NCI-H2107 treated with DMSO at 0.1 percent for 48 hours (cell line): Measurements from ENCODE around the gene FOXD4L1.
"Not testable (repeated sequence)": the region's sequence is repeated elsewhere in the genome, so short reads cannot be mapped to it uniquely, and the experiment has no call there.

Experiments
- DNase-seq: peaks from one replicate; lab custom pipeline; 2025; ENCODE audit not compliant: unreplicated experiment; lab: John Stamatoyannopoulos, UW

Gene FOXD4L1

DNA sequence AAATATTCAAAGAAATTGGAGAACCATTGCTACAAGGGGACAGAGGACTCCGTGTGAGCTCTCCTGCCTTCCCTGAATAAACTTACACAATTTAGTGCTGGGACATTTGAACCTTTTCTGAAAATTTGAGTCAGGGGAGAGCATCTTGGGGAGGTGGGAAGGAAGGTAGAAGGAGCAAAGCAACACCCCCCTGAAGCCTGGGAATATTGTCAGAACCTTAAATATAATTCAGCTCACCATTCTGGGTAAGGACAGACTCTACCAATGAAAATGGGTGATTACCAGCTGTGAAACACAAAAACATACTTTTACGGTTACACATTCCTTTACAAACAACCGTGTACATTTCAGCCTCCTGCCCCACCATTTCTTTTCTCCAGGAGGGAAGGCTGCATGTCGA lies at the start of gene FOXD4L1:
TSS of gene FOXD4L1 (plus strand) at position 301 of the 400 bp plus-strand sequence. CDS start 592 bp downstream, outside the sequence.
- DNase-seq: not testable (repeated sequence)

GRCh38 chr2:113465770-113466169 lies 32.7 kb upstream of the FOXD4L1 start:
- not testable (repeated sequence) for DNase-seq

DNA sequence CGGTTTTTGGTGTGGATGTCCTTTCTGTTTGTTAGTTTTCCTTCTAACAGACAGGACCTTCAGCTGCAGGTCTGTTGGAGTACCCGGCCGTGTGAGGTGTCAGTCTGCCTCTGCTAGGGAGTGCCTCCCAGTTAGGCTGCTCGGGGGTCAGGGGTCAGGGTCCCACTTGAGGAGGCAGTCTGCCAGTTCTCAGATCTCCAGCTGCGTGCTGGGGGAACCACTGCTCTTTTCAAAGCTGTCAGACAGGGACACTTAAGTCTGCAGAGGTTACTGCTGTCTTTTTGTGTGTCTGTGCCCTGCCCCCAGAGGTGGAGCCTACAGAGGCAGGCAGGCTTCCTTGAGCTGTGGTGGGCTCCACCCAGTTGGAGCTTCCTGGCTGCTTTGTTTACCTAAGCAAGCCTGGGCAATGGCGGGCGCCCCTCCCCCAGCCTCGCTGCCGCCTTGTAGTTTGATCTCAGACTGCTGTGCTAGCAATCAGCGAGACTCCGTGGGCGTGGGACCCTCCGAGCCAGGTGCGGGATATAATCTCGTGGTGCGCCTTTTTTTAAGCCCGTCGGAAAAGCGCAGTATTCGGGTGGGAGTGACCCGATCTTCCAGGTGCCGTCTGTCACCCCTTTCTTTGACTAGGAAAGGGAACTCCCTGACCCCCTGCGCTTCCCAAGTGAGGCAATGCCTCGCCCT lies 21.6 kb upstream of the FOXD4L1 start:
- DNase-seq: not testable (repeated sequence)

DNA sequence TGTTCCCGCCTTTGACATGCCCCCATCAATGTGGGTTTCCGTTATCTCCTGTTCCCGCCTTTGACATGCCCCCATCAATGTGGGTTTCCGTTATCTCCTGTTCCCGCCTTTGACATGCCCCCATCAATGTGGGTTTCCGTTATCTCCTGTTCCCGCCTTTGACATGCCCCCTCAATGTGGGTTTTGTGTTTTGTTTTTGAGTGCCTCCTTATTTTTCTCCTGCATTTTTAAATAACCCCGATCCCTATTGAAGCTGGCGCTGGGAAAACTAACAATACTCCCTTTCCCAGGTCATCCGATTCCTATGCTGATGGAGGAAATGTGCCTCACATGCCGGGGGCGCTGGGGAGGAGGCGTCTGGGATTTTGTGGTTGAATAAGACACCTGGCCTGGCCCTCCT lies 1.9 kb upstream of the FOXD4L1 start:
- DNase-seq: not testable (repeated sequence)

DNA sequence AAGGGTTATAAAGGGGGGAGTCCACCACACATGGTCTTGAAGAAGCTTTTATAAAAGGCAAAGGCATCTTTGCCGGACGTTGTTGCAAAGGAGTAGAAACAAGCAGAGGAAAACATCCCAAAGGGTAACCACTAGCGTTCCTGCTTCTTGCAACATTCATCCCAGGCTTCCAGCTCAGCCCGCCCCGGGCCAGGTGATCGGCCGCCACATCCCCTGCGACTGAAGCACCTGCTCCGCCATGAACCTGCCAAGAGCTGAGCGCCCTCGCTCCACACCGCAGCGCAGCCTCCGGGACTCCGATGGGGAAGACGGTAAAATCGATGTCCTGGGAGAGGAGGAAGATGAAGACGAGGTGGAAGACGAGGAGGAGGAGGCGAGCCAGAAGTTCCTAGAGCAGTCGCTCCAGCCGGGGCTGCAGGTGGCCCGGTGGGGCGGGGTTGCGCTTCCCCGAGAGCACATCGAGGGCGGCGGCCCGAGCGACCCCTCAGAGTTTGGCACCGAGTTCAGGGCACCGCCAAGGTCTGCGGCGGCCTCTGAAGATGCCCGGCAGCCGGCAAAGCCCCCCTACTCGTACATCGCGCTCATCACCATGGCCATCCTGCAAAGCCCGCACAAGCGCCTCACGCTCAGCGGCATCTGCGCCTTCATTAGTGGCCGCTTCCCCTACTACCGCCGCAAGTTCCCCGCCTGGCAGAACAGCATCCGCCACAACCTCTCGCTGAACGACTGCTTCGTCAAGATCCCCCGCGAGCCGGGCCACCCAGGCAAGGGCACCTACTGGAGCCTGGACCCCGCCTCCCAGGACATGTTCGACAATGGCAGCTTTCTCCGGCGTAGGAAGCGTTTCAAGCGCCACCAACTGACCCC lies 787 bp downstream of the FOXD4L1 start:
- not testable (repeated sequence) for DNase-seq

DNA sequence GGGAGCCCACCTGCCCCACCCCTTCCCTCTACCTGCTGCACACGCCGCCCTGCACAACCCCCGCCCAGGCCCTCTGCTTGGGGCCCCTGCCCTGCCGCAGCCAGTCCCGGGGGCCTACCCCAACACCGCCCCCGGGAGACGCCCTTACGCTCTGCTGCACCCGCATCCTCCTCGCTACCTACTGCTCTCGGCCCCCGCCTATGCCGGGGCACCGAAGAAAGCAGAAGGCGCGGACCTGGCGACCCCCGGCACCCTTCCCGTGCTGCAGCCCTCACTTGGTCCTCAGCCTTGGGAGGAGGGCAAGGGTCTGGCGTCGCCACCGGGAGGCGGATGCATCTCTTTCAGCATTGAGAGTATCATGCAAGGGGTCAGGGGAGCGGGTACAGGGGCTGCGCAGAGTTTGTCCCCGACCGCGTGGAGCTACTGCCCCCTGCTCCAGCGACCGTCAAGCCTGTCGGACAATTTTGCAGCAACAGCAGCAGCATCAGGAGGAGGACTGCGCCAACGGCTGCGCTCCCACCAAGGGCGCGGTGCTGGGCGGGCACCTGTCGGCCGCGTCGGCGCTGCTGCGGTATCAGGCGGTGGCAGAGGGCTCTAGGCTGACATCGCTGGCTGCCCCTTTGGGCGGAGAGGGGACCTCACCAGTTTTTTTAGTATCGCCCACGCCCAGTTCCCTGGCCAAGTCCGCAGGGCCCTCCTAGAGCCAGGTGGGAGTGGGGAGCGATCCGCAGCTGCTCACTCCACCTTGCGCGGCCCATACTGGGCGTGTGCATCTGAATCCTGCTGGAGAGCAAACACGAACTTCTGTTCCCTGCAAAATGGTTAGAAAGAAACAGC lies 1.6 kb downstream of the FOXD4L1 start:
- not testable (repeated sequence) for DNase-seq

GRCh38 chr2:113500723-113501038 lies 2.2 kb downstream of the FOXD4L1 start:
- DNase-seq: not testable (repeated sequence)

- not testable (repeated sequence) for DNase-seq
These were observed 4.0 kb downstream of the FOXD4L1 start for GRCh38 chr2:113502216-113503093.

DNA sequence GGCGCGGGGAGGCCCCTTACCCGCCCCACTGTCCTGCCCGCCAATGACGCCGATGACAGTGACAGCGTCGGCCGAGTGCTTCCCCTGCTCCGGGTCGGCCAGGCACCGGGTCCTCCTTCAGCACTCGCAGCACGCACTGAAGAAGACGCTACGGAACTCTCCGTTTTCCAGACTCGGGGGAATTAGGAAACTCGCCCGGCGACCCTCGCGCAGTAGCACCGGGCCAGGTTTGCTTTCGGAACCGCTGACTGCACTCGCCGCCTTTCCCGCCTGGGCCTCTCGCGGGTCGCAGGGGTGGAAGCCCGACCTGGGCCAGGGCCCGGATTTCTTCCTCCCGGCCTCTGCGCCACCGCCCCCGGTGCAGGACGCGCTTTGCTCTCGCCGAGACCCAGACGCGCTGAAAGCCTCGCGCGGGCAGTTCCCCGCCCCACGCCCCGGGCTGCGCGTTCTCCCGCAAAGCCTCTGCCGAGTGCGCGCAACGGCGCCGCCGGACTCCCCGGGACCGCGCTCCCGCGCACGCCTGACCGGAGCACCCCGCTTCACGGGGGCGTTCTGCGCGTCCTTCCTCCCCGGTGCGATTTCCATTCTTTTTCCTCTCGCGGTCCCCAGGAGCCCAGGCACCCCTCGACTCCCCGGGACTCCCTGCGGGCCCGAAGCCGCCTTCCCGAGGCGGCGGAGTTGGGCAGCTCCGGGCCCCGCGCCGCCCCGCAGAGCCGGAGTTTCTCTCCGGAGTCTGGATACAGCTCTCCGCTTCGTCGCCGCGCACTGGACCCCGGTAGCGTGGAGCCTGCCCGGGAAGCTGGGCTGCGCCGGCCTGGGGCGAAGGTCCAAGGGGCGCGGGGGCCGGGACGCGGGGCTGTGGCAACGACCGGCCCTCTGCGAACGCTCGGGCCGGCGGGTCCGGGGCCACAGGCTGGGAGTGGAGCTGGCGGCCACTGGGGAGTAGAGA lies 4.9 kb downstream of the FOXD4L1 start:
- not testable (repeated sequence) for DNase-seq

GRCh38 chr2:113504081-113504480 lies 5.6 kb downstream of the FOXD4L1 start:
- DNase-seq: not testable (repeated sequence)

DNA sequence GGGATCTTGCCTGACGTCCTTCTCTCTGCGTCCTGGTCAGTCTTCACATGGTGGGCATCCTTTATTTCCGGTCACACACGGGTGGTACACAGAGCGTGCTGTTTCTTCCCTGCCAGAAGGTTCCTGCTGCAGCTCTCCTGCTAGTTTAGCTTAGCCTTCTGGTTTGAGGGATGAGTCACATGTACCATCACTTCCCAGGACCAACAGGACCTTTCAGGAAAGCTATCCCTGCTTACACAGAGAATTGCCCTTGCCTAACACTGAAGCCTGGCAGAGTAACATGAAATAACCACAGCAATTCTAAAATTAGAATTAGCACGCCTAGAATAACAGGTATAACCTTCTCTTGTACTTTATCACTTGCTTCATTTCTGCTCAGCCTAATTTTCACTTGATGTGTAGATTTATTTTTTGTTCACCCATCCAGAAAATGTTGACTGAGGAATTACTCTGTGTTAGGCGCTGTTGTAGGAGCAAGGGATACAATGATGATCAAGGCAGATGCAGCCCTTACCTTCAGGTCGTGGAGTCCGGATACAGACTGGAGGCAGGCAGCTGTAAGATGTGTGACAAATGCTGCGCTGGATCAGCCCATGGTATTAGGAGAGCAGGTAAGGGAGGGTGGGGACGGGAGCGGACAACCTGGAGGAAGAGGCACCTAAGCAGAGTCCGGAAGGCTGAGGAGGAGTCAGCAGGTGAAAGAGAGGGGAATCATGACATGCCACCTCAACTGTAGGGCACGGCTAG lies 9.1 kb downstream of the FOXD4L1 start:
- not testable (repeated sequence) for DNase-seq

DNA sequence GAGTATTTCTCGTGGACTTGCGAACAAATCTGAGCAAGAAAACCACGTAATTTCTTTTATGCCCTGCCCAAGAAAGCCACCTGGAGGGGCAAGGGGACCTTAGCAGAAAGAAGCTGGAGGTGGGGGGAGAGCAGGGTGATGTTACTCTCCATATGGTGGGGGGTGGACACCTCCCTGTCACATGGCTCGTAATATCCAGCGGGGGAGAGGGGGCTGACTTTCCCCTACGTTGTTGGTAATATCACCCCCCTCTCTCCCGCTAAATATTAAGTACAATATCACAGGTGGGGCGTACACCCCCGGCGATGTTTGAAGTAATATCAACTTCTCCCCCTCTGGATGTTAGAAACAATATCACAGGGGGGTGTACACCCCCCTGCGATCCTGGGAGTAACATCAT lies 9.7 kb downstream of the FOXD4L1 start:
- DNase-seq: not testable (repeated sequence)

GRCh38 chr2:113510913-113511312 lies 12.4 kb downstream of the FOXD4L1 start:
- not testable (repeated sequence) for DNase-seq

GRCh38 chr2:113511859-113512258 lies 13.4 kb downstream of the FOXD4L1 start:
- not testable (repeated sequence) for DNase-seq

DNA sequence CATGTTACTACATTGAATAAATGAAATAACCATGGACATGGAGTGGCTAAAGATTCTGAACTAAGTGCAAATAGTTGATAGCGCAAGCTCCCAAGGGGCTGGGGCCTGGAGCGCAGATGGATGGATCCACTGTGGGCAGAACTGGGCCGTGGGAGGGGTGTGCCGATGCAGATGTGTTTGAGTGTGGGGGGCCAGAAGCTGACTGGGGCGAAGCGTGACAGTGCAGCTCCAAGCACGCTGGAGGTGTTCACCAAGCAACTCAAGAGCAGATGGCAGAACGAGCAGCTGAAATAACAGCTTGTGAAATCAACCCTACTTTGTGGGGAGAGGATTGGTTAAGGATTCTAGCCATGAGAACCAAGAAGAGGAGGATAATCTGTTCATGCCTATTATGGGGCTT lies 17.0 kb downstream of the FOXD4L1 start:
- DNase-seq: not testable (repeated sequence)

- DNase-seq: not testable (repeated sequence)
These were observed 17.5 kb downstream of the FOXD4L1 start for GRCh38 chr2:113515995-113516394.

GRCh38 chr2:113517025-113517424 lies 18.6 kb downstream of the FOXD4L1 start:
- not testable (repeated sequence) for DNase-seq

- DNase-seq: not testable (repeated sequence)
These were observed 22.4 kb downstream of the FOXD4L1 start for GRCh38 chr2:113520837-113521236.
